Prostate gland (tissue), 2 donors: Measurements from ENCODE around the gene ZNHIT6.

Source experiments
- POLR2A ChIP-seq: fragments of 450-650 bp; IDR thresholded peaks from one replicate; pipeline ENCODE4 v1.6.1; 2016; ENCODE audit warnings: antibody characterized with exemption, mild to moderate bottlenecking
- POLR2AphosphoS5 ChIP-seq: sonication (generic); formaldehyde crosslinking; IDR thresholded peaks from one replicate; pipeline ENCODE4 v1.6.1; 2017; ENCODE audit warnings: antibody characterized with exemption
- TF ChIP-seq, protein P1 (sequence below), 4 experiments: fragments of 200-600 bp in 2 of 4; fragments of 450-650 bp in 2 of 4; sonication (generic) in 2 of 4; IDR thresholded peaks; 1 replicate in 3 of 4; 2 replicates in 1 of 4; pipeline ENCODE4 v1.5.1; 2016 to 2019; ENCODE audit warnings: antibody characterized with exemption in 4 of 4, mild to moderate bottlenecking in 2 of 4, moderate library complexity in 2 of 4

DNA sequence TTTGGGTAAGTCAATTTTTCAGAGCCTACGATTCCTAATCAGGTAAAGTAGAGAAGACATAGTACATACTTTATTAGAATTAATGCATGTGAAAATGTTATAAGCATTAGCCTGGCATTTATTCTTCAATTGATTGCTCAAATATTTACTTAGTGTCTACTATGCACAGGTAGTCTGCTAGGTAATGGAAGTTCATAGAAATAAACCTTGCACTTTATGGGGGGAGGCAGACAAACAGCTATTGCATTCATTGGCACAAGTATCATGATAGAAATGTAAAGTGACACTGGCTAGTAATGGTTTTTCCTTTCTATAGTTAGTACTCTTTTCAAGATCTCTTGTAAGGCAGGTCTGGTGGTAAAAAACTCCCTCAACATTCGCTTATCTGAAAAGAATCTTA, 44.9 kb downstream of the ZNHIT6 start:
- TF ChIP-seq, protein P1, sequence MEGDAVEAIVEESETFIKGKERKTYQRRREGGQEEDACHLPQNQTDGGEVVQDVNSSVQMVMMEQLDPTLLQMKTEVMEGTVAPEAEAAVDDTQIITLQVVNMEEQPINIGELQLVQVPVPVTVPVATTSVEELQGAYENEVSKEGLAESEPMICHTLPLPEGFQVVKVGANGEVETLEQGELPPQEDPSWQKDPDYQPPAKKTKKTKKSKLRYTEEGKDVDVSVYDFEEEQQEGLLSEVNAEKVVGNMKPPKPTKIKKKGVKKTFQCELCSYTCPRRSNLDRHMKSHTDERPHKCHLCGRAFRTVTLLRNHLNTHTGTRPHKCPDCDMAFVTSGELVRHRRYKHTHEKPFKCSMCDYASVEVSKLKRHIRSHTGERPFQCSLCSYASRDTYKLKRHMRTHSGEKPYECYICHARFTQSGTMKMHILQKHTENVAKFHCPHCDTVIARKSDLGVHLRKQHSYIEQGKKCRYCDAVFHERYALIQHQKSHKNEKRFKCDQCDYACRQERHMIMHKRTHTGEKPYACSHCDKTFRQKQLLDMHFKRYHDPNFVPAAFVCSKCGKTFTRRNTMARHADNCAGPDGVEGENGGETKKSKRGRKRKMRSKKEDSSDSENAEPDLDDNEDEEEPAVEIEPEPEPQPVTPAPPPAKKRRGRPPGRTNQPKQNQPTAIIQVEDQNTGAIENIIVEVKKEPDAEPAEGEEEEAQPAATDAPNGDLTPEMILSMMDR (IDR thresholded peaks at IDR 0.05) = no peak
- TF ChIP-seq POLR2A (no peak), POLR2AphosphoS5 (no peak)
